ENCODE results near the gene TGFBR1.

TGFBR1 gene

DNA sequence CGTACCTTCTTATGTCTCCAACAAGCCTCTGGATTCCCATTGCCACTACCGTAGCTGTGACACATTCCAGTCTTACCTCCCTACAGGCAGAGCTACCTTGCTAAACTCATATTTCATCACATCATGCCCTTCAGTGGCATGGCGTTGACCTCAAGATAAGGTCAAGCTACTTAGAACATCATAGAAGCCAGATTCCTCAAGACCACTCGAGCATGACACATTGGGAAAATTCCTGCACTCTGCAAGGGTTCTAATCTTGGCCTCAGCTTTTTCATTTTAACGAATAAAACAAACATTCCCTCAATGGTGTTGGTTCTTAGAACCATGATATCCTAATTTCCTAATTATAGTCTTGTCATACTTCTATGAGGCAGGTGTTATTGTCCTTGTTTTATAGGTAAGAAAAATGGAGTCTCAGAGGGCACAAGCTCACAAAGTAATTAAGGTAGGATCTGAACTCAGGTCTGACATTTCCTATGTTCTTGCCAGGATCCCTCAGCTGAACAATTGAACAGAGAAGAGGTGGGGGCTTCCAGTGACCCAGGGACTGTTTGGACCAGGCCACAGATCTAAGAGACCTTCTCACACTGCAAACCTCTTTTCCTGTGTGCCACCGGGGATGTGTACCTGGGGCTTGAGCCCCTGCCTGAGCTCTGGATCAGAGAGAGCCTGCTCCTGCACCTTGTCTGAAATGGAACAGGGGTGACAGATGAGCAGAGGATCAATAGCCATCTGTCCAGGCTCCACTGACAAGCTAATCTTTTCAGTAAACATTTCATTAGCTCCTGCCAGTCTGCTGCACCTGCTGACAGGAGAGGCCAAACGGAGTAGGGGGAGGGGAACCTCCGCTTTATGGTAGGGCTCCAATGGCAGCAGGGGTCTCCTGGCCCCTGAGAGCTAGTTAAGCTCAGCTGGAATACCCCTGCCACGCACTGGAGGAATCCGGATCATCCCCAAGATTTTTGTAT is 67.5 kb downstream of the TGFBR1 start:
- DNase-seq, result peak in 2 of 3 experiments; percentile 84 to 96

DNA sequence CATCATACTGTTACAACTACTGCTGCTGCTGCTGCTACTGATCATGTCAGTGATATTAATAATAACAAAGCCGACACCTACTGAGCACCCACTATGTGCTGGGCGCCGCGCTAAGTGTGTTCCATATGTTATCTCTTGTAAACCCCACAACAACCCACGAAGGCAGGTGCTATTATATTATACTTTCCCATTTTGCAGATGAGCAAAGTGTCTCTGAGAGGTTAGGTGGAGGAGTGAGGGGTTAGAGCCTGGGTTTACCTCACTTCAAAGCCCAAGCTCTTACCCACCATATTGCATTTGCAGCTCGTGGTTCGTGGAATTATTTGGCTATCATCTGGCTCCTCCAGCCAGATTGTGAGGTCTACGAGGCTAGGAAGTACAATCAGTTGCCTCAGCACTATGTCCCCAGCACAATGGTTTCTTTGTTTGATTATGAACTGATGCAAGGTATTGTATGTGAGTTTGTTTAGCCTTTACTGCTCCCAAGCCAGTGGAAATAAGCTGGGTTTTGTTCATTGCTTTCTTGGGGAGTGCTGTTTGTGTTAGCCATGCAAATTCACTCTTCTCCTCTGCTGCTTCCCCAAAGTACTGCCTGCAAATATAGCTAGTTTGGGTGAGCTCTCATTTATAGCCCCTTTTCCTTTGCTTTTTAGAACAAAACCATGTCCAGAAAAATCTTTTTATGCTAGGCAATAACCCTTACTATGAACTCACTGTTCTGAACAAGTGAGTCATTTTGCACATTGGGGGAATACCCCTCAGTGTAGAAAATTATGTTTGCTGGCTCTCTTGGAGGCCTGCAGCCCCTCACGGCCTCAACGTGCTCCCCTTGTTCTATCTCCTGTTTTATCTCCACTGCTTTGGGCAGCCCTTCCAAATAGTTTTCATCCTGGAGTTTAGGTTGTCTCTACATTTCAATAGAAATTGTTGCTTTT is 68.9 kb downstream of the TGFBR1 start:
- peak in 2 of 3 experiments; percentile 42 to 67 for DNase-seq

DNA sequence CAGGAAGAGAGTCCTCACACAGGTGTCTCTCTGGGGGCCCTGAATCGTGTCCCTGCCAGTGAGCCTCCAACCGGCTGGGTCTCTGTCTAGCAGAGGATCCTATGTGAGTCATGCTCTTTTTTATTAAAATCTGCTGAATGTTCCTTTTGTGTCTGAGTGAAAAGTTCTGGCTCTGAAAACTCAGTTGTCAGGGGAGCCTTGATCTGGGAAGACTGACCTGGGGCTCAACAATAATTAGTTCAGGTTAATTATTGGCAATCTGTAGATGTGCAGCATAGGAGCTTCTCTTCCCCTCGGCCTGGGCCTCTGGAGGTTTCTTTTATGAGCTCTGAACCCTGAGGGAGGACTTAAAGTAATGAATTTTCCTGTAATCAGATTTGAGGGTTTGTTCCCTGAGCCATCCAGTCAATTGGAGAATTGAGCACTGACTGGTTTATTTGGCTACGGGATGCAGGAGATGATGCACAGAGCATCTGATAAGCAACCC is 71.7 kb downstream of the TGFBR1 start:
- peak in 1 of 3 experiments; percentile 37 for DNase-seq

DNA sequence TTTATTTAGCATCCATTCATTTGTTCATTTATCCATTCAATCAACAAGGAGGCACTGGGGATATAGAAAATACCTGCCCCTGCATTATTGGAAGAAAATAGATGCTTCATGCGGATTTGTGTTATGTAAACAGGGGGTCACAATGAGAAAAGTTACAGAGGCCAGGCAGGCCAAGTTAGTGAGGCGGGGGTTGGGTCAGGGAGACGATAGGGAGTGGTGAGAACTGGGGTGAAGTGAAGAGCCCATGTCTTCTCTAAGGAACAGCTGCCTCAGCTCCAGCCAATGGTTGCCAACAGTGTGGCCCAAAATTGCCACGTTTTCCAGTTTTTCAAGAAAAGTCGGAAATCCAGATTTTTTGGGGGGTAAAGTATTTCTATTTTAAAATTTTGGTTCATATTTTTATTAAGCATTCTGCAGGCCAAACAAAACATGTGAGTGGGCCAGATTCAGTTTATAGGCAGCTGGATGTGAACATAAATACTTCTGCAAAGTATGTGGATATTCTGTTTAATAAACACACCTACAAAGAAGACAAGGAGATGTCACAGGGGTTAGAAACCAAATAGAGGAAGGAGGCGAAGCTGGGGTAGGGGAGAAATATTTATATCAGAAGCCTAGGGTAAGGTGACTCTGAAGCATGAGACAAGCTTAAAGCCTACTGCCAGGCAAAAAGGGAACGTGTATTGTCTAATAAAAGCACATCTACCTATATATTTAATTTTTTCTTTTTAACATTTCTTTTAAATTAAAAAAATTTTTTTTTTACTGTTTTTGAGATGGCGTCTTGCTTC is 72.9 kb downstream of the TGFBR1 start:
- no peak for DNase-seq

DNA sequence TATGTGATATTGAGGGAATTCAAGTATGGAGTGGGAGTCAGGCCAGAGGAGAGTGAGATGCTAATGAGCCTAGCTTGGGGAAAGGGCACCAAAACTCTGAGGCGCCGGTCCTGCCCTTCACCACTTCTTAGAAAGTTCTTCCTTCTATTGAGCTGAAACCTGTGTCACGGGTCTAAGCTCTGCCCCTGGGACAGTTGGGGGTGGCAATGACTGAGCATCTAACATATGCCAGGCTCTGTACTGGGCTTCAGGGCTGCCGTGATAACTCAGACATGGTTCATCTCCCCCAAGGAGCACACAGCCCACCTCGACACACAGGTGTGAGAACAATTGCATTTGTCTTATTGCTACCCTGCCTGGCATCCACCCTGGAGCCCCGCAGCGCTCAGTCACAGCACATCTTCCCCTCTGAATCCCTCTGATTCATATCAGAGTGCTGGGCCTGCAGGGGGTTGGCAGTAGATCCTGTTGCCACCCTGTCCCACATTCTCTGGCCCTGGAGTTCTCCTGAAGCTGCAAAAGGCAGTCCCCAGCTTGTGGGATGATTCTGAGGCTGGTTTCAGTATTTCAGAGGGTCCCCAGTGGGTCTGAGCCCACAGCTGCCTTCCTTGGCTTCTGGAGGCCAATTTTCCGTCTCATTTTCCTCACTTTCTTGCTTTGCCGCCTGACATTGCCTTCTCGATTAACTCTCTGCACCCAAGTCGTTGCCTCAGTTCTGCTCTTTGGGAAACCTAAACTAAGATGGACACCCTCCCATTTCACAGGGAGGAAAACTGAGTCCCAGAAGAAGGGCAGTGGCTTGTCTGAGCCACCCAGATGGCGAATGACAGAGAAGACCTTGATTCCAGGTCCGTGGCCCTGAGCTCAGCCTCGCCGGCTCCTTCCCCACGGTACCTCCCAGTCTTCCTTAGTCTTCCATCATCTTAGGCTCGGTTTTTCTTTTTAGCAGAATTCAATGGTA is 74.3 kb downstream of the TGFBR1 start:
- no peak for DNase-seq

DNA sequence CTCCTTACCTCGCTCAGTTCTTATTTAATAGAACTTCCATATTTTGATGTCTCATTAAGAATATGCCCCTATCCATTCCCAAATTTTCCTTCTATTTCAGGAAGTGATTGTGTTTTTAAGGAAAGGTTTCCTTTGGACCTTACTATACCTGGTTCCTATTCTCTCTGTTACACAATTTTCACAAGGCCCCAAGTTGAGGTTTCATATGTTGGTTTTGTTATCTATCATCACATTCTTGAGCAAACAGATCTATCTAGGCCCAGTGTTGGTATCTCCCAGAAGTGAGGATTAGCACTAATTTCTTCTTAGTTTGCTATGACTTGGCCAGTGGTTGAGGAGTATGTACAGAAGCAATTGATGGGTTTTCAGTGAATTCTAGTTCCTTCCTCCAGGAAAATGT is 75.3 kb downstream of the TGFBR1 start:
- no peak for DNase-seq

DNA sequence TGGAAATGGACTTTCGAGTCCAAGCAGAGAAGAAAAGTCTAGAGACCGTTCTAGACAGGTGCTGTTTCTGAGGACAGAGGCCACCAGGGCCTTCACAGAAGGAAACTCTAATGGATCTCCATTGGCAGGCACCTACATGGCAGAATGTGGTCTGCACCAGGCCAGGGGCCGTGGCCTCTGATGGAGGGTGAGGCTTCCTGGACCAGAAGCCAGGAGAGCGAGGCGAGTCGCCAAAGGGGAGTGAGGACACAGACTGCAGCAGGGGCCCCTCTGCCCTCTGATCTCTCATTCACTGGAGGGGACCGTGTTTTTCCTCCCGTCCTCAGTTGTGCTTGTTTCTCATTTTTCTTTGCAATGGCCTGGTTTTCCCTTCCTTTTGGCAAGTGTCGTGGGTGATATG is 75.7 kb downstream of the TGFBR1 start:
- DNase-seq, result no peak

DNA sequence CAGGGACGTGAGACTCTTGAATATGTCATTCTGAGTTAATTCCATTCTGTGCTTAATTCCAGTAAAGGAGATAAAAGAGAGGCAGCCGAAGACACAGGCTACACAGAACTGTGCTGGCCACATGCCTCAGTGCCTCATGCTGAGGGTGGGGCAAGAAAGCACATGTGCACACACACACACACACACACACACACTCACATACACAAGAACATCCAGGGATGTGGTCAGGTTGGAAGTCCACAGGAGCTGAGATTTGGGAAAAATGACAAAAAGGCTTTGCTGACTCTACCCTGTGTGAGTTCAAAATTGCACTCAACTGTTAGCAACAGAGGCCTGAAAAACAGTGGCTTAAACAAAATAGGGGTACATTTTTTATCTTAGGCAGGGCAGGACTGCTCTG is 76.3 kb downstream of the TGFBR1 start:
- DNase-seq, result no peak

DNA sequence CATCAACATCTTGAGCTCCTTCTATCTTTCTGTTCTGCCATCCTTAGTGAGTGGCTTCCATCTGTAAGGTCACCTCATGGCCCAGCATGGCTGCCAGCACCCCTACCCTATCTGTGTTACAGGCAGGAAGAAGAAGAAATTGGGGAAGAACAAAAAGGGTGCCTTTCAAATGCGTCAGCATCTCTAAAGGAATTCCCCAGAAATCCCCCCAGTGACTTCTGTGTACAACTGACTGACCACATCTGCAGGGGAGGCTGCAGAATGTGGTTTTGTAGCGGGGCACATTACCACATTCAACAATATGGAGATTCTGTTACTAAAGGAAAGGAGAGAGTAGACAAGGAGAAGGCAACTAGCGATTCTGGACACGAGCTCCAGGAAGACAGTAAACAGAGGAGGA is 76.7 kb downstream of the TGFBR1 start:
- DNase-seq, result no peak

DNA sequence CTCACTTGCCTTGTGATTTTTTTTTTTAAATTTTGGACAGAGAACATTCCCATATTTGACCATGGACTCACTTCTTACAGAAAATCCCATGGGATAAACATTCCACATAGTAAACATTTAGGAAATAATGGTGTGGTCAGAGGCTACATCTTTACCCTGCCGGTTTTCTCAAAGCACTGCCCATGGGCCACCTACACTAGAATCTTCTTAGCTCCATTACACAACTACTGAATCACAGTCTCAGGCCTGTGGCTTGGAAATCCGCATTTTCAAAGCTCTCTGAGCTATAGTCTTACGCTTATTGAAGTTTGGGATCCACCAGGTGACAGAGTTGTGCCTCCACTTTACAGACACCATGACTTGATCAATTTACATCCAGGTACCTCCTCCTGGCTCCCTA is 77.4 kb downstream of the TGFBR1 start:
- no peak for DNase-seq

DNA sequence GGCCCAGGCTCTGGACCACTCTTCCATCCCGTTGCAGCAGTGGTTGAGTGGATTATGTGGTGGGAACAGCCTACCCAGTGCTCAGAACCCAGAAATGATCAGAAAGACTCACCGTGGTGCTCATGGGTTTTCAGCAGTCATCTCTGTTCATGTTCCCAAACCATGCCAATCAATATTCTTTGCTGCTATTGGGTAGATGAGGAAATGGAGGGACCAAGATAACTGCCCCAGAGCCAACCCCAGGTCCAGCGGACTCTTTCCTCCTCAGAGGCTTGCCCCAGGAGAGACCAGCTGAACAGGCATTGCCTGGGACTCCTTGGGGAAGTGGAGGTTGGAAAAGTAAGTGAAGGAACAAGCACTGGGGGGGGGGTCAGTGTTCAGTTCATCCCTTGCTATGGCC is 78.7 kb downstream of the TGFBR1 start:
- DNase-seq, result no peak

DNA sequence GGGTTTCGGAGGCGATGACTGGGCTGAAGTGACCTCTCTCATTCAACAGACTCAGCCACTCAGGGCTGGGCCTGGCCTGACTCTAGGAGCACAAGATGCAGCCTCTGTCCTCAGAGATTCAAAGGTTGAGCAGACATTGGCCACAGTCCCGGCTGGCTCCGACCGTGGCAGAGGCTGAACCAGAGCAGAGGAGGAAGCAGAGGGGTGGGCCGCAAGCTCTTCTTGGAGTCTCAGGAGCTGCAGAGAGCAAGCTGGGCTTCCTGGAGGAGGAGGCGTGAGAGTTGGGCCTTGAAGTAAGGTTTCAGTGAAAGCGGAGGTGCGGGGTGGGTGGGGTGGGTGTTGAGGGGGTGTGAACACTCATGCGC is 79.2 kb downstream of the TGFBR1 start:
- DNase-seq, result no peak

DNA sequence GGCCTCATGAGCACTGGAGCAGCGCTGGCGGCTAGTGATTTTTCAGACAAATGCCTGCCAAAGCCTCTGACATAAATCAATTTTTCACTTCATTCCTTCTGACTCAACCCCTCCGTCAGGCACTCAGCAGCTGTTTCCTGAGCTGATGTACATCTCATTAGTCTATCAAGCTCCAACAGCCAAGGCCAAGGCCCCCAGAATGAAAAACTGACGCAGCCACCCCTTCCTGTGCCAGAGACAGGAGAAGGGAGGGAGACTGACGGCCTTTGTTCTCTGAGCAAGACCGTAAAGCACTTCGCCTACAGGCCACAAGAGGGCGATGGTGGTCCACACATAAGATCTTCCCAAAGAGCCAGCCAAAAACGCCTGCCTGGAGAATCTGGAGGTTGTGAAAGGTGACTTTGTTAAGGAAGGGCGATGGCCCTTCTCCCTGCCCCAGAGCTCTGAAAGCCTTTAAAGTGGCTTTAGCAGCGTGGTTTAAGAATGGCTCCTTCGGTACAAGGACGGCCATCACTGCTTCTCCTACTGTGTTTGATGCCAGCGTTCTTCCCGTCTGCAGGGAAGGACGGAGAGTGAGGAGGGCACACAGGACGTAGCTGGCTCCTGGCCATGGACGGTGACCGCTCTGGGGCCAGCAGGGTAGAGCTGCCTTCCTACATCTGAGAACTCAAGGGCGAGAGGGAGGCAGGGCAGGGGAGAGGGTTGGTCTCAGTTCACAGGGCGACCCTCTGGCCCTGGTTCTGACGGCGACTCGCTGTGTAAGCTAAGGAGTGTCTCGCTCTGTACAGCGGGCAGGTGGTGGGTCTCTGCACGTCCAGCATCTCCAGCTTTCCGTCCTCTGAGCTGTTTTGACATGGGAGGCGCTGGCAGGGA is 79.8 kb downstream of the TGFBR1 start:
- DNase-seq, result peak; percentile 67 to 98 (median 90)

DNA sequence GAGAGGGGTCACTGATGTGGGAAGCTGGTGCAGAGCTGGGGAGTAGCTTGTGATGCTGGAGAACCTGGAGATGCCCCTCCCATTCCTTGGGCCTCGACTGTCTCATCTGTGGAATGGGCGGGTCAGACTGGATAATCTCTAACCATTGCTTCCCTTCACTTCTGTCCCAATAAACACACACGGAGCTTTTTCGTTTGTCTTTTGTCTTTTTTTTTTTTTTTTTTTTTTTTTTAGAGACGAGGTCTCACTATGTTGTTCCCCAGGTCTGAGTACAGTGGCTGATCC is 80.4 kb downstream of the TGFBR1 start:
- DNase-seq, result no peak

DNA sequence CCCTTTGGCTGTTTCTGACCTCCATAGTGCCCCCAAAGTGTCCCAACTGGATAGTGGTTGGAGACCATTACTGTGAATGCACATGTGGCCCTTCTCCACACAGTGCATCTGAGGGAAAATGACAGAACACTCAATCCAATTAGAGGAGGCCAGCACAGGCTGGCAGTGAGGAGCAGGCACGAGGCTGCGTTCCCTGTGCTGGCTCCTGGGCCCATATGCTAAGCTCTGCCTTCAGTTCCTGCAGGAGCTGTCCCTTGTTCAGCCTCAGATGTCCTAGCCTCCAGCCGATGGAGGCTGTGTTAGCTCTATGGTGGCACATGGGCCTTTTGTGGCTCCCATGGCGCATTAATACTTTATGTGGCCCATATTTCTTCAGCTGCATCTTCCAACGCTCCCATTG is 81.0 kb downstream of the TGFBR1 start:
- DNase-seq, result no peak

DNA sequence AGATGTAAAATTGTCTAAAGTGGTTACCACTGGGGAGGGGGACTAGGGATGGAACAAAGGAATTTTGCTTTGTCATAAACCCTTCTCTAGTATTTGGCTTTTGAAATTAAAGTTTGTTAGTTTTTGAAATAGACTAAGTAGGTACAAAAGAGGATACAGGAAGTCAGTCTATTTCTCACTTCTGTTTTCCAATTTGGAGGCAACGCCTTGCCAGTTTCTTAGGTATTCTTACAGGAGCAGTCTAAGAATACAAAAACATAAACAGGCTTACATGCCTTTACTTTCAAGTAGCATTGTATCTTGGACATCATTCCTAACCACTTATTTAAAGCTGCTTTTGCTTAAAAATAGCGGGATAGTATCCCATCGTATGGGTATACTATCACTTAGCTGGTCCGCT is 82.4 kb downstream of the TGFBR1 start:
- DNase-seq, result no peak

DNA sequence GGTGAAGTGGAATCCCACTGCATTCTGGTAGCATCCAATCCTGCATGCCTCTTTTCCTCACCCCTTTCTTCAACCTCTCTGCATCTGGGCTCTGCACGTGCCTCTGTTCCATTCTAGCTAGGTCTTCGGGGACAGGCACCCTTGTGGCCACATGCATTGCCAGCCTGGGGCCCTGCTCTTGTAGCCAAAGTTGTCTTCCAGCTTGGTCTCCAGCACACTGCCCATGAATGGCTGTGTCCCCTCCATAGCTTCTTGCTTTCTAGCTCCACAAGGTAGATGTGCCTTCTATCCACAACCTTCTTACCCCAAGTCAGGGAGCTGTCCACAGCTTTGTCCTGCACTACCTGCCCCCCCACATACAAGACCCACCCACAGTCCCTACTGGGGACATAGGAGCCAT is 84.3 kb downstream of the TGFBR1 start:
- no peak for DNase-seq

DNA sequence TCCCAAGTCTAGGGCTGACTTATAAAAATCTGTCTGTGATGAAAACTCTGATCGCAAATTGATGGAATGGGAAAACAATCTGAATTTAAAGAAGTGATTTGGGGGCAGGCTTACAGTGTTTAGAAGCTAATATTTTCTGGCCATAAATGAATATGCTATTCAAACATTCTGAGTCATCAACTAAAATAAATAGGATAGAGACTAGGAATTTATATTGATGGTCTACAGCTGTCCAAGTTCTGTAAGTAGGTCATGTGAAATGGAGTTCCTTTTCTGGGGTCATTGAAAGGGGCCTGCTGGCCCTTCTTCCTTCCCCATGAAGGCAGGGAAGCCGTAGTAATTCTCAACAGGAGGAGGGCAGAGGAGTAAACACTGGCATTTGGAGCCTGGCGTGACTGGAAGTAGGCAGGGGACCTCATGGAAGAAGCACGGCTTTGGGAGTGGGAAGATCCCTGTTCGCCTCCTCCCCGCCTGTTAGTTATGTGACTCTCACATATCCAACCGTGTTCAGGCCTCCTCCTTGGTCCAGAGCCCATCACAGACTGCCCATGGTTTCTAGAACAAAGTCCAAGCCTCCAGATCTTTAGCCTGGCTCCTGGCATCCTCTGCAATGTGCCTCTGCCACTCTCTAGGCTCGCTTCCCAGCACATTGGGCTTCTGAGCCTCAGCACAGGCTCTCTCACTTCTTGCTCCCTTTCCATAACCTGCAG is 85.1 kb downstream of the TGFBR1 start:
- DNase-seq, result no peak

DNA sequence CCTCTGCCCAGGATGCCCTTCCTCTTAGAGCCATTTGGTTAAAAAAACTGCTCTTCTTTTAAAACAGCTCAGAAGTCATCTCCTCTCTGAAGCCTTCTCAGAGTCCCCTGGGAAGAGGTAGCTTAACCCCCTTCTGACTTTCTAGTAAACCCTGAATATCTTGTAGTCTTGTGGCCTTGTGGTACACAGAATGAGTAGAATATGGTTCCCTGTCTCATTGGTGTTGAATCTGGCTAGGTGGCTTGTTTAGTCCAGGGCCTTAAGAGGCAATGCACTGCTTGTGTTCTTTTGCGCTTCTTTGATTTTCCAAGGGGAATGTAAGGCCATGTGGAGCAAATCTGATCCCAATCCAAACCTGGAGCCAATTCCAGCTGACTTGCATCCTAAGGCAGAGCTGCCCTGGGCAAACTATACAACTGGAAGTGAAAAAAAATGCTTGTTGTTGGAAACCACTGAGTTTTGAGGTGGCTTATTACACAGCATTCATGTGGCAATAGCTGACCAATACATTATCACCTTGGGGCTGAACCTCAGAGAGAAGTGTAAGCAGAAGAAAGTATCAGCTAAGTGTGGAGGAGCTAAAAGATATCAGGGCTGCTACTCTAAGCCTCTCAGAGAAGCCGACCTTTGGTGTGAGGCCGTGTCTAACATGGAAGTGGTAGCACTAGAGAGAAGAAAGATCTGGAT is 85.8 kb downstream of the TGFBR1 start:
- no peak for DNase-seq

Measured in NCI-H1417 (cell line).